GM19324 (cell line): ENCODE results near the gene KMT5C.

Experiments used
- ATAC-seq: cut with Tn5 transposase; IDR thresholded peaks from one replicate; pipeline ENCODE4 v1.9.1; 2021; ENCODE audit warnings: mild to moderate bottlenecking, moderate library complexity; ENCODE audit not compliant: unreplicated experiment, low FRiP score

The KMT5C gene

GRCh38 chr19:55383279-55384130 lies 43.8 kb downstream of the KMT5C start:
- no peak for ATAC-seq

- no peak for ATAC-seq
Observed at GRCh38 chr19:55384131-55384919, 44.6 kb downstream of the KMT5C start, which contains the start of gene TMEM238. Gene TMEM238, minus strand, starts transcription at chr19:55384292. Its CDS starts 33 bp downstream, at chr19:55384259.

- ATAC-seq: peak; percentile 50
Observed at GRCh38 chr19:55384920-55385723, 45.4 kb downstream of the KMT5C start.

GRCh38 chr19:55385724-55386492 lies 46.2 kb downstream of the KMT5C start, which contains the start of gene RPL28:
Gene RPL28, plus strand, starts transcription at chr19:55385932. Its CDS starts 426 bp downstream, at chr19:55386358.
- ATAC-seq: peak; percentile 76

- no peak for ATAC-seq
Observed at GRCh38 chr19:55386493-55386971, 46.9 kb downstream of the KMT5C start.

- no peak for ATAC-seq
Observed at GRCh38 chr19:55387736-55388497, 48.2 kb downstream of the KMT5C start.

GRCh38 chr19:55389386-55390317 lies 50.0 kb downstream of the KMT5C start:
- ATAC-seq: no peak

- no peak for ATAC-seq
Observed at GRCh38 chr19:55390461-55390880, 50.8 kb downstream of the KMT5C start.

- no peak for ATAC-seq
Observed at GRCh38 chr19:55391191-55391670, 51.6 kb downstream of the KMT5C start.

GRCh38 chr19:55391702-55392615 lies 52.3 kb downstream of the KMT5C start:
- ATAC-seq: no peak

- no peak for ATAC-seq
Observed at GRCh38 chr19:55392820-55393761, 53.4 kb downstream of the KMT5C start.
